GM18499 (cell line): ENCODE results near the gene CCDC178.

Source experiments
- ATAC-seq: cut with Tn5 transposase; IDR thresholded peaks from one replicate; pipeline ENCODE4 v1.9.1; 2021; ENCODE audit warnings: moderate number of reproducible peaks; ENCODE audit not compliant: insufficient read depth, unreplicated experiment

The CCDC178 gene

GRCh38 chr18:33135951-33136660 lies 304.4 kb downstream of the CCDC178 start:
- no peak for ATAC-seq

GRCh38 chr18:33132657-33133056 lies 307.9 kb downstream of the CCDC178 start:
- ATAC-seq = no peak

GRCh38 chr18:33128581-33128980 lies 311.9 kb downstream of the CCDC178 start:
- ATAC-seq = no peak

GRCh38 chr18:33123862-33124518 lies 316.5 kb downstream of the CCDC178 start:
- no peak for ATAC-seq

- ATAC-seq = no peak
These were observed 324.1 kb downstream of the CCDC178 start for GRCh38 chr18:33116376-33116775.

- ATAC-seq = no peak
These were observed 324.6 kb downstream of the CCDC178 start for GRCh38 chr18:33115917-33116316.

GRCh38 chr18:33115476-33115875 lies 325.0 kb downstream of the CCDC178 start:
- ATAC-seq = no peak

GRCh38 chr18:33114749-33115148 lies 325.8 kb downstream of the CCDC178 start:
- ATAC-seq = no peak

GRCh38 chr18:33113416-33113815 lies 327.1 kb downstream of the CCDC178 start:
- no peak for ATAC-seq

- no peak for ATAC-seq
These were observed 333.0 kb downstream of the CCDC178 start for GRCh38 chr18:33107511-33107910.

GRCh38 chr18:33101316-33101715 lies 339.2 kb downstream of the CCDC178 start:
- no peak for ATAC-seq

- ATAC-seq = no peak
These were observed 340.9 kb downstream of the CCDC178 start for GRCh38 chr18:33099626-33100025.

GRCh38 chr18:33097126-33097525 lies 343.4 kb downstream of the CCDC178 start:
- ATAC-seq = no peak

GRCh38 chr18:33090461-33090860 lies 350.1 kb downstream of the CCDC178 start:
- no peak for ATAC-seq

GRCh38 chr18:33076601-33077000 lies 363.9 kb downstream of the CCDC178 start:
- no peak for ATAC-seq

- ATAC-seq = no peak
These were observed 366.4 kb downstream of the CCDC178 start for GRCh38 chr18:33074125-33074524.

- no peak for ATAC-seq
These were observed 377.6 kb downstream of the CCDC178 start for GRCh38 chr18:33062834-33063364.

GRCh38 chr18:33052886-33053285 lies 387.6 kb downstream of the CCDC178 start:
- ATAC-seq = no peak

- no peak for ATAC-seq
These were observed 389.1 kb downstream of the CCDC178 start for GRCh38 chr18:33051407-33051806.

- ATAC-seq = no peak
These were observed 400.3 kb downstream of the CCDC178 start for GRCh38 chr18:33040213-33040612.

- no peak for ATAC-seq
These were observed 405.6 kb downstream of the CCDC178 start for GRCh38 chr18:33034945-33035344.

GRCh38 chr18:33034212-33034611 lies 406.3 kb downstream of the CCDC178 start:
- ATAC-seq = no peak
